AG09319 (cell line): ENCODE results near the gene GFPT1.

Source experiments
- DNase-seq: peaks from one replicate; pipeline ENCODE4 v3.0.0-alpha.2; 2010; ENCODE audit warnings: low read depth; ENCODE audit errors: extremely low read depth
- CTCF ChIP-seq: IDR thresholded peaks from 2 replicates; pipeline ENCODE4 v1.5.1; 2011; ENCODE audit warnings: low read depth, mild to moderate bottlenecking, inconsistent platforms, low read length, moderate library complexity

Gene GFPT1

GRCh38 chr2:69291721-69292120, 95.3 kb downstream of the GFPT1 start:
- no peak for DNase-seq
- TF ChIP-seq CTCF = no peak

GRCh38 chr2:69291004-69291650, 95.9 kb downstream of the GFPT1 start:
- no peak for DNase-seq
- TF ChIP-seq CTCF = no peak

GRCh38 chr2:69288429-69288828, 98.6 kb downstream of the GFPT1 start:
- no peak for DNase-seq
- TF ChIP-seq CTCF = no peak

GRCh38 chr2:69287544-69287943, 99.5 kb downstream of the GFPT1 start:
- no peak for DNase-seq
- no peak for TF ChIP-seq CTCF

GRCh38 chr2:69285379-69285894, 101.6 kb downstream of the GFPT1 start:
- DNase-seq = no peak
- no peak for TF ChIP-seq CTCF

GRCh38 chr2:69280796-69281412, 106.1 kb downstream of the GFPT1 start:
- no peak for TF ChIP-seq CTCF
- no peak for DNase-seq

- TF ChIP-seq CTCF = no peak
Observed at GRCh38 chr2:69279931-69280681, 106.9 kb downstream of the GFPT1 start.

More at GRCh38 chr2:69279931-69280681, 106.9 kb downstream of the GFPT1 start:
- no peak for DNase-seq
